Suppressor macrophage (primary cell): ENCODE data around the gene RFX7.
A peak's percentile ranks its signal among the peaks of the same experiment; 100 is the strongest.

Experiments used
- DNase-seq, 4 experiments: peaks; one replicate each; pipeline ENCODE4 v3.0.0-alpha.2; 2020 to 2022

Gene RFX7

DNA sequence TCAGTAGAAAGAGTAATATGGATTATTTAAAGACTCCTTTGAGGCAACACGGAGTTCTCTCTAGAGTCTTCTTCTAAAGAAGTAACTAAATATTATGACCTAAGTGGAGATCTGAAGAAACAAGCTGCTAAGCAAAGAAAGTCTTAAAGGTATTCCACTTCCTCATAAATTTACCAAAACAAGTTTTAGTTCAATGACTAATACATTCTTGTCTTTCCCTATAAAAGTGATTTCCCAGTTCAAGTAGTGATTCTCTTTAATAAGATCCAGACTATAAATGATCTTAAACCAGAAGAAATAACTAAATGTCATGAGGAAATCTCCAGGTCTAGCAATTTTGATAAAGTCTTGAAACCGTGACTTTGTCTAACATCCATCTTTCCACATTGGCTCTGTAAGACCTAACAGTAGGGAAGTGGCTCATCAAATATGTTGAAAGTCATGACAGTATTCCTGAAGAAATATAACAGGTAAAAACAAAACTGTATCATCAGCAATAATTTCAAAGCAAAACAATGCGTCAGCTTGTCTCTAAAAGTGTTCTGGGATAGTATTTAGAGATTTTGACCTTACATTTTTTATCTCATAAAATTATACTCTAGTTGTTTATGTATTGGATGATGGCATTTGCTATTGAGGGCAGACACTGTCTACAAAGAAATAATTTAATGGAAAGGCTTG lies 198.5 kb downstream of the RFX7 start:
- no peak for DNase-seq

GRCh38 chr15:56042982-56043980 lies 200.4 kb downstream of the RFX7 start:
- DNase-seq = no peak

- no peak for DNase-seq
These were observed 201.2 kb downstream of the RFX7 start for GRCh38 chr15:56042498-56042897.

DNA sequence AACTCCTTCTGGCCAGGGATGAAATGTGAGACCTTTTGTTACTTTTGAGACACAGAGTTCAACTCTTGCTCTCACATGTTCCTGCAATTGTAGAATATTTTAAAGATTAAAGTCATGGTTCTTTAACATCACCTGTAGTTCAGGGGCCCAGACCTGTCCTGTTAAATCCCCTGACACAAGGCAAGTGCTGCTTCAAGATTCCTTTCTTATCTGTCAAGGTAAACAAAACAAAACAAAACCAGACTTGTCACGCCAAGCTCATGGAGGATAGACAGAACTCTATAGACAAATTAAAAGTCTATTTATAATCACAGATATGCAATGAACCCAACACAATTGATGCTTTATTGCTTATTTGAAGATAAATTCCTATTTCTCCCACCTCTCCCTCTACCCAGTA lies 201.6 kb downstream of the RFX7 start:
- no peak for DNase-seq

- peak in 3 of 4 experiments; percentile 7 to 25 (median 13) for DNase-seq
These were observed 203.3 kb downstream of the RFX7 start for GRCh38 chr15:56040081-56041035.

DNA sequence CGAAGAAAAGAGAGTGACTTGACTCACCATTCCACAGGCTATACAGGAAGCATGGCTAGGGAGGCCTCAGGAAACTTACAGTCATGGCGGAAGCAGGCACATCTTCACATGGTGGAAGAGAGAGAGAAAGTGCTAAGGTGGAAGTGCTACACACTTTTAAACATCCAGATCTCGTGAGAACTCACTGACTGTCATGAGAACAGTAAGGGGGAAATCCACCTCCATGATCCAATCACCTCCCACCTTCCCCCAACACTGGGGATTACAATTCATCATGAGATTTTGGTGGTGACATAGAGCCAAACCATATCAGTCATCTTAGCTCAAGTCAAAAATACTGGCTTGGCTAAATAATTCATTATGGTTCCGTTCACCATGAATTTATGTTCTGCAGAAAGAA lies 205.0 kb downstream of the RFX7 start:
- DNase-seq = no peak

DNA sequence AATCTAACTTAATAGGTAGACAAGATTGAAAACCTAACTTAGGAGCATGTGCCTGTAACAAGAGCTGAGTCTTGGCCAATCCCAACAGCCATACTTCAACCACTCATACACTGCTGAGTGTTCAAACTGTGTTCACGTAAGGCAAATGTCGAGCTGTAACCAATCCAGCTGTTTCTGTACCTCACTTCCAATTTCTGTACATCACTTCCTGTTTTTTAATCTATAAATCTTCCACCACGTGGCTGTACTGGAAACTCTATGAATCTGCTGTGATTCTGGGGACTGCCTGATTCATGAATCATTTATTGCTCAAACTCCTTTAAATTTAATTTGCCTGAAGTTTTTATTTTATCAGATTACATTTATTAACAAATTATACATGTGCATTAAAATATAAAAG lies 205.7 kb downstream of the RFX7 start:
- DNase-seq = peak in 2 of 4 experiments; percentile 10 to 24
